HG02885 (cell line): ENCODE data around the gene APOB.

Experiments
- ATAC-seq: cut with Tn5 transposase; IDR thresholded peaks from one replicate; pipeline ENCODE4 v1.9.1; 2021; ENCODE audit warnings: mild to moderate bottlenecking; ENCODE audit not compliant: unreplicated experiment, poor library complexity

The APOB gene

GRCh38 chr2:21043744-21044532, at the start of gene APOB:
TSS of gene APOB (minus strand) at chr2:21044073. CDS start at chr2:21043945, 128 bp downstream.
- ATAC-seq, result no peak

DNA sequence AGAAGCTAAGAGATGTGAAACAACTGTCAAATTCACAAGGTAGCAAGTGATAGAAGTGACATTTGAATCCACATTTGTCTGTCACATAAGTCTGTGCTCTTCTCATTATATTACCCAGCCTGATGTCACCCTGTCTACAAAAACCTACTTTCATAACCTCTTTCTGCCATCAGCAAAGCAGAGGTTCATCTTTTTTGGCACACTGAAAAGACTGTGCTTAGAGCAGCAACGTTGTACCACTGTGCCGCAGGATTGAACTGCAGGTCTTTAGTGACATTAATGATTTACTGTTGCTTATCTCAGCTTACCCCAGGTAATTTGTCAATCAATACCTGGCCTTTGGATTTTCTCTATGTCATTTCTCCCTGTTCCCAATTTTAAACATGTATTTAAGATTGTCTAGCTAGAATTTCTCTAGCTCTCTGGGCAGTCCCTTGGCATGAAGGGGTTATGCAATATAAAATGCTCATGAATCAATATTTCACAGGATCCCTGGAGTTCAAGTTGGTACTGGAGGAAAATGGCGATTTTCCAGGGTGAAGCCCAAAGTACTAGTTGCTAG, 48.5 kb upstream of the APOB start:
- no peak for ATAC-seq

DNA sequence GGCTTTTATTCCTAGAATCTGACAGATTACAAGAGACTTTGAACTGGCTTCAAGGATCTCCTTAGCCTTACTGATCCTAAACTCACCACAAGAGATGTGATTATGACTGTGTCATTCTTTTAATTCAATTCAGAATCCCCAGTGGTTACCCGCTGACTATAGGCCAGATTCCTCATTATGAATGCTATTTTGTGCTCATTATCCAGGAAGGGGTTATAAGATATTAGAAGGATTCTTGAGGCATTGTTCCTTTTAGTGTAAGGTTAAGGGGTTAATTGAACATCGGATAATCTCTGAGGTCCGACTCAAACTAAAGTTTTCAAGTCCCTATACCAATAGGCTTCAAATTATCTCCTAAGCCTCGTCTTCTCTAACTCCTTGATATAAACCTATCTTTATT, 40.5 kb upstream of the APOB start:
- ATAC-seq, result no peak

DNA sequence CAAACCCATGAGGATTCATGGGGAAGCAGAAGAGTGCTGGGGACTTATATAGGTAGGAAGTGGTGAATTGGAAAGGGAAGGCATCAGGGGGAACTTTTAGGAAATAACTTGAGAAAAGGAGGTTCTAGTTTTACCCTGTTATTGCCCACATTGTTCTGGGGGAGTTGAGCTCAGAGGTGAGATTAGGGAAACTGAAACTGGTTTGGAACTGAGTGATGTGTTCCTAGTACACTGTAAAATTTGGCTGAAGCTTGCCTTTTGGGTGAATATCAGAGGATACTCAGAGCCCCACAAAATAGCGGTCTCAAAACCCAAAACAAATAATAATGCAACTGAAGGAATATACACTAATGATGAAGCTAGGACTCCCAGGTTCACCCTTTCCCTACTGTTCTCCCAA, 39.6 kb upstream of the APOB start:
- ATAC-seq, result no peak

DNA sequence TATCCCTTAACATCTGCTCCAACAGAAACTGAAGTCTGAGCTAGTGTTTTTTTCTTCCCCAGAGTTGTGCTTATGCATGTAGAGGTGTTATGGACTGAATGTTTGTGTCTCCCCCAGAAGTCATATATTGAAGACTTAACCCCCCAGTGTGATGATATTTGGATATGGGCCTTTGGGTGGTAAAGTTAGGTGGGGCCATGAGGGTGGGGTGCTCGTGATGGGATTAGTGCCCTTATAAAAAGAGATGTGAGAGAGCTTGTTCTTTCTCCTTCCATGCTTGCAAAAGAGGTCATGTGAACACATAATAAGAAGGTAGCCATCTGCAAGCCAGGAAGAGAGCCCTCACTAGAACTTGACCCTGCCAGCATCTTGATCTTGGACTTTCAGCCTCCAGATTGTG, 34.4 kb upstream of the APOB start:
- no peak for ATAC-seq

- no peak for ATAC-seq
Measured at GRCh38 chr2:21072477-21073242, 28.8 kb upstream of the APOB start.

DNA sequence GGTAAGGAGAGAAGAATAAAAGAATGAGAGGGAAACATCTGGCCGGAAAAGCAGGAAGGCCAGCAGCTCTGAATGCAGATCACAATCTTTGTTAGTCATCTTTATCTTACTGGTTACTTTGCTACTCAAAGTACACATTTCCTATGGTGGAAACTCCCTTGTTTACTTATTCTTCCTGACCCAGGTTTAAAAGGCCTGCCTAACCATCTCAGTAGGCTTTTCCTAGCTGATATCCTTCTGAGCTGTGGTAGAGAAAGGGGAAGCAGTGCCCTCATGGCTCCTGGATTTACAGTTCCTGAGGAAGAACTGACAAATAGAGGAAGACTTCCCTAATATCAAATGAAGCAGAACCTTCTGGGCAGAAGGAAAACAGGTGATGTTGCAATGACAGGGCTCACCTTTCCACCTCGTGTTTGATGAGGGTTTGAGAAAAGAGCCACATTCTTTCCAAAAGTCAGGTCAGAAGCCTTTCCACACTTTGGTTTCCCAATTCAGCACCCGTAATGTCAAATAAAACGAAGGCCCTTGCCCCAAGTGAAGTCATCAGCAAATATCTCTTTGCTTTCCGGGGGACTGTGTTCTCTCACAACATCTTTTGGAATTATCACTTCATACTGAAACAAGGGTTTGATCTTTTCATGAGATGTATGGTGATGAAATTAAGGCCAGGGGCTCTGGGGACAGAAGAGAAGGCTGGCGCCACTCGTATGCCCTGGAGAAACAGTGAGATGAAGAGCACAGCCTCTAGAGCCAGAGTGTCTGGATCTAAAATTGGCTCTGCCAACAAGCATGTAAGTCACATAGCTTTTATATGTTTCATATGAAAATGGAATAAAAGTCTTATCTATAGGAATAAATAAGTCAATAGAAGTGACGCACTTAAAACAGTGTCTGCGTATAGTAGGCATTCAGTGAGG, 26.7 kb upstream of the APOB start:
- no peak for ATAC-seq

DNA sequence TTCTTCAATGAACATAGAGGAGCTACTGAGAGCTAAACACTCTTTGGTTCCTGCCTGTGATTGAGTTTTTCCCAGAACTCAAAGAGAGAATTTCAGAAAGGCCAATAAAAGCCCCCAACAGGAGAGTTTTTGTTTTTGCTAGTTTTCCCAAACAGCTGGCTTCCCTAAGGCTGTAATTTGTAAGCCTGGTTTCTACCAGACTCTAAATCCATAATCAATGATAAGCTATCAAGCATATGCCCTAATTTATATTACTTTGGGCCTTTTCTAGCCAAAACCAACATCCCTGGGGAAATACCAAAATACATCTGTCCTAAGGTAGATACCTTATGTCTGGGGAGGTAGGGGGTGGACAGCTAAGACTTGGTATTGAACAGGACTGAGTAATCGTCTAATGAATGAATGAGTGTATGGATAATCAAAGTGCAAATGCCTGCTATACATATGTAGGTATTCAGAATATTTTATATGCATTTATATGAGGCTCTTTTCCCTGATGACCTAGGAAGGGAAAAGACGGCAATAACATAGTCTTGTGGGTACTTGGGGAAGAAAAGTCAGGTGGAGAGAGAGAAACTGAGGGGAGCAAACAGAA, 26.0 kb upstream of the APOB start:
- ATAC-seq, result no peak

DNA sequence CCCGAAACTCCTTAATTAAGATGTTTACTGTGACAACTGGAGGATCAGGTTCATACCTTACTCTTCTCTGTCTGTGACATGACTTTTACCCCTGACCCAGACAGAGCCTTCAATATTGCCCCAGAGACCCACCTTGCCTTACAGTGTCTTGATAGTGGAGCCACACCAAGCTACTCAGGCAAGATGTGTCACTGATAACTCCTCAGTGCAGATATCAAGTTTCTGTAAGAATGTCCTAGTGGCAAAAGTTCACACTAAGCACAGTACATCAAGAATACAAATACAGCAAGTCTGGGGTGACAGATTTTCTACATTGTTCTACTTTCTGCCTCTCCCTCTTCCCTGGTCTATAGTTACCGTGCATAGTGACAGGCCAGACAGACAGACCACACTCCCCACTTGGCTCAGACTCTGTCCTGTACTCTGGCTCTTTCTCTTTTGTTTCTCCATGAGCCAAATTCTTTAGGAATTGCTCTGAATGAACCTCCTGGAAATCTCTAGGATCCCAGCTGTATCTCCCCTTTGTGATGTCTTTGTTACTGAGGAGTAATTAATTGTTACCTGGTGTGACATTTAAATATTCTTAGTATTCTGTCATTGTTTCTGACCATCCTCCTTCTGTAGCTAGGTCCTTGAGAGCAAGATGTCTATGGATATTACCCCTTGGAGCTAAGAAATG, 24.1 kb upstream of the APOB start:
- no peak for ATAC-seq

GRCh38 chr2:21067125-21067524, 23.3 kb upstream of the APOB start:
- no peak for ATAC-seq

- ATAC-seq, result no peak
Measured at GRCh38 chr2:21059885-21060610, 16.2 kb upstream of the APOB start.

DNA sequence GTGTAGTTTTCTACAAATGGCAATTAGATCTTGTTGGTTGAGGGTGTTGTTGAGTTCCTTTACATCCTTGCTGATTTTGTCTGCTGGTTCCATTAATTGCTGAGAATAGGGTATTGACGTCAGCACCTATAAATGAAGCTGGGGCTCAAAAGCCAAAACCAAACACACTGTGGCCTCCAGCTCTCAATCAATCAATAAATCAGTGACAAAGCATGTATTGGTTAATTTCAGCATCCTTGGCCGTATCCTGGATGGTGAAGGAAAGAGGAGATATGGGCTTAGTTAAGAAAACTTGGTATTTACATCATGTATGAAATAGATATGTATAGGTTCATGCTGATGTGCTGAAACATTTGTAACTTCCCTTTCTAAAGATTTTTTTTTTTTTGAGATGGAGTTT, 13.2 kb upstream of the APOB start:
- no peak for ATAC-seq

- no peak for ATAC-seq
Measured at GRCh38 chr2:21055879-21056790, 12.3 kb upstream of the APOB start.

DNA sequence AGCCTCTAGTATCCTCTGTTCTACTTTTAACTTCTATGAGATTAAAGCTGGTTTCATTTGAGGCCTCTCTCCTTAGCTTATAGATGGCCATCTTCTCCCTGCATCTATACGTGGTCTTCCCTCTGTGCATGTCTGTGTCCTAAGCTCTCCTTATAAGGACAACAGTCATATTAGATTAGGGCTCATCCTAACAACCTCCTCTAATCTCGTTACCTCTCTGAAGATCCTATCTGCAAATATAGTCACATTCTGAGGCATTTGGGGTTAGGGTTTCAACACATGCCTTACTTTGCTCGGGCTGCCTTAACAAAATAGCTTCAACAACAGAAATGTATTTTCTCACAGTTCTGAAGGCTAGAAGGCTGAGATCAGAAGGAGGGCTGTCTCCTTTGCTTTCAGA, 11.6 kb upstream of the APOB start:
- no peak for ATAC-seq

DNA sequence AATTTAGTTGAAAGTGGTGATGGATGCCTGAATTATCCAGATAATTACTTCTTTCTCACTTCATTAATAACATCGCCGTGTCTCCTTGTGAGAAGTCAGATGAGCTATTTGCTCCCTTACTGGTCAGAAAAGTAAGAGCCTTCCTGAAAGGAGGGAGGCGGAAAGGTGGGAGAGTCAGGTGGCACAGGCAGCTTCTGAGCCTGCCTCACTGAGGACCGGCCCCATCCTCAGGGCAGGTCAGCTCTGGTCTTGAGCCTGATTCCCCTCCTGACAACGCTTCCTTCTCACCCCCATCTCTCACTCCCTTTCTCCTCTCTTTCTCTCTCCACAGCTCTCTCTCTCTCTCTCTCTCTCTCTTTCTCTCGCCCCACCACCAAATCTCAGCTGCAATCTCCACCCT, 10.1 kb upstream of the APOB start:
- ATAC-seq, result no peak

GRCh38 chr2:21052044-21052443, 8.2 kb upstream of the APOB start:
- no peak for ATAC-seq

GRCh38 chr2:21050164-21050563, 6.3 kb upstream of the APOB start:
- ATAC-seq, result no peak
